Measurements from ENCODE around the gene KDM6A. TPM values are rescaled to one million over a fixed set of nuclear protein-coding genes. Genes with fewer than 3 reads are reported as not detected.

Gene KDM6A
- total and polyA plus RNA-seq, 2 donors (not counting 1 experiment from before 2014, with no cell fraction given), result 33.3 to 57.0 TPM

DNA sequence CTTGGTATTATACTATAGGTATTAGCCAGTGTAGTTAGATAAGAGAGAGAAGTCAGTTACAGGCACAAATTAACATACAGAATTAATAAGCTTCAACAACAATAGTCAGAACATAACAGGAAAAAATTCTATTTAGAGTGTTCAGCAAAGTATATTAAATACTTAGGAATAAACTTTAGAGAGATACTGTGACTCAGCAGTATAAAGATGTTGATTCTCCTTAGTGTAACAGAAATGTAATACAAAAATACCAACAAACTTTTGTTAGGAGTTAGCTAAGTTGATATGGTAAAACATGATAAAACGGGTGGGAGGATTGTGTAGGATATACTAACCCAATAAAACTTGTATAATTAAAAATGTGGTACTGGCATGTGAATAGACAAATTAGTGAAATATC, 173.4 kb downstream of the KDM6A start:
- intact Hi-C loops (cut with micrococcal nuclease), result no loop called here
- Mint-ChIP-seq H3K4me1 (no peaks in the 10 kb centered on the region), H3K27ac (no peak overlapping the region), H3K4me3 (no peak overlapping the region), H3K27me3 (no peaks in the 10 kb centered on the region), H3K9me3 (ENCODE audit: insufficient read depth) (no peaks in the 10 kb centered on the region)
- ATAC-seq (ENCODE audit: low read depth), result no peak
- H3K4me2 ChIP-seq (replicated peaks; ENCODE audit: low read depth, low read length, poor library complexity, severe bottlenecking), result no peak overlapping the region
- H3K9me3 ChIP-seq (ENCODE audit: control extremely low read depth in 1 of 3, control insufficient read depth in 2 of 3, insufficient read depth in 1 of 3, low read length in 2 of 3), result no peaks in the 10 kb centered on the region
- no peak overlapping the region for H3K4me3 ChIP-seq (ENCODE audit: control extremely low read depth in 1 of 5, extremely low read depth in 1 of 5, insufficient read depth in 1 of 5, low read depth in 2 of 5, low read length in 4 of 5)
- TF ChIP-seq EZH2 (IDR thresholded peaks at IDR 0.05; ENCODE audit: borderline replicate concordance, insufficient read depth, low read depth, low read length, poor library complexity, severe bottlenecking), result no peak
- TF ChIP-seq, protein P1, sequence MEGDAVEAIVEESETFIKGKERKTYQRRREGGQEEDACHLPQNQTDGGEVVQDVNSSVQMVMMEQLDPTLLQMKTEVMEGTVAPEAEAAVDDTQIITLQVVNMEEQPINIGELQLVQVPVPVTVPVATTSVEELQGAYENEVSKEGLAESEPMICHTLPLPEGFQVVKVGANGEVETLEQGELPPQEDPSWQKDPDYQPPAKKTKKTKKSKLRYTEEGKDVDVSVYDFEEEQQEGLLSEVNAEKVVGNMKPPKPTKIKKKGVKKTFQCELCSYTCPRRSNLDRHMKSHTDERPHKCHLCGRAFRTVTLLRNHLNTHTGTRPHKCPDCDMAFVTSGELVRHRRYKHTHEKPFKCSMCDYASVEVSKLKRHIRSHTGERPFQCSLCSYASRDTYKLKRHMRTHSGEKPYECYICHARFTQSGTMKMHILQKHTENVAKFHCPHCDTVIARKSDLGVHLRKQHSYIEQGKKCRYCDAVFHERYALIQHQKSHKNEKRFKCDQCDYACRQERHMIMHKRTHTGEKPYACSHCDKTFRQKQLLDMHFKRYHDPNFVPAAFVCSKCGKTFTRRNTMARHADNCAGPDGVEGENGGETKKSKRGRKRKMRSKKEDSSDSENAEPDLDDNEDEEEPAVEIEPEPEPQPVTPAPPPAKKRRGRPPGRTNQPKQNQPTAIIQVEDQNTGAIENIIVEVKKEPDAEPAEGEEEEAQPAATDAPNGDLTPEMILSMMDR (IDR thresholded peaks at IDR 0.05), result no peak
- ChIA-PET CTCF (interaction anchor here (0.7 kb wide), 1 partner anchor 462 kb away, joined by 4 read pairs; no protein-coding TSS in a partner anchor), POLR2A (no interaction called here)
- H3K27ac ChIP-seq (ENCODE audit: low read length in 2 of 2), result no peak overlapping the region
- no peak overlapping the region for H2AFZ ChIP-seq (ENCODE audit: insufficient read depth, low read depth, low read length, poor library complexity, severe bottlenecking)
- no peak for DNase-seq
- H3K36me3 ChIP-seq (replicated peaks in 1 of 2; ENCODE audit: control extremely low read depth in 1 of 2, control insufficient read depth in 1 of 2, extremely low read depth in 1 of 2, insufficient read depth in 2 of 2, low read length in 1 of 2), result no peaks in the 10 kb centered on the region
- WGBS (ENCODE audit: insufficient coverage), result no CpG with 5 or more reads among the region's 1 CpG
- no peaks in the 10 kb centered on the region for H3K27me3 ChIP-seq (replicated peaks in 1 of 4; ENCODE audit: control extremely low read depth in 1 of 4, control insufficient read depth in 3 of 4, insufficient read depth in 4 of 4, low read length in 3 of 4)
- no peaks in the 10 kb centered on the region for H3K4me1 ChIP-seq (ENCODE audit: control insufficient read depth in 2 of 2, insufficient read depth in 2 of 2, low read length in 2 of 2)
- no peaks in the 10 kb centered on the region for H4K20me1 ChIP-seq (ENCODE audit: control insufficient read depth, insufficient read depth, low read length, poor library complexity, severe bottlenecking)
- peaks cover 14% of the 10 kb centered on the region for H3K79me2 ChIP-seq (ENCODE audit: control insufficient read depth, insufficient read depth, low read length)
- H3K9ac ChIP-seq (ENCODE audit: low read length), result no peak overlapping the region

DNA sequence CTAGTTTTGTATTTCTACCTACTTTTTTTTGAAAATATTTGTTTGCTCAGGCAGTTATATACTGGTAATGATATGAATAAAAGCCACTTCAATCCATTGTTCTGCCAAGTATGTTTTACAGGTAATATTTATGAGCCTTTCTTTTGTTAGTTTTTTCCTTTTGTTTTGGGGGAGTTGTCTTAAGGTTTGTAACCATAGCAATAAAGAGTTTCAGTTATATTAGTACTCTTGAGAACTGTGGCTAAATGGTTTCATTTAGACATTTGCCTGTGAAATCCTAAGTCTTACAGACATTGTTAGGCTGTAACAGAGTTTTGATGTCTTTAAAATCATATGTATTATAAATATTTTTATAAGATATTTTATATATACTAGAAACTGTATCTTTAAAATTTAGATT, 177.6 kb downstream of the KDM6A start:
- H3K36me3 ChIP-seq (replicated peaks in 1 of 2; ENCODE audit: control extremely low read depth in 1 of 2, control insufficient read depth in 1 of 2, extremely low read depth in 1 of 2, insufficient read depth in 2 of 2, low read length in 1 of 2), result peaks cover 0 to 10% of the 10 kb centered on the region in 2 experiments
- intact Hi-C loops (cut with micrococcal nuclease), result no loop called here
- H3K4me3 ChIP-seq (ENCODE audit: control extremely low read depth in 1 of 5, extremely low read depth in 1 of 5, insufficient read depth in 1 of 5, low read depth in 2 of 5, low read length in 4 of 5), result no peak overlapping the region
- H3K27me3 ChIP-seq (replicated peaks in 1 of 4; ENCODE audit: control extremely low read depth in 1 of 4, control insufficient read depth in 3 of 4, insufficient read depth in 4 of 4, low read length in 3 of 4), result no peaks in the 10 kb centered on the region
- ChIA-PET CTCF (no interaction called here), POLR2A (no interaction called here)
- ATAC-seq (ENCODE audit: low read depth), result no peak
- TF ChIP-seq EZH2 (IDR thresholded peaks at IDR 0.05; ENCODE audit: borderline replicate concordance, insufficient read depth, low read depth, low read length, poor library complexity, severe bottlenecking), result no peak
- TF ChIP-seq, protein P1 (IDR thresholded peaks at IDR 0.05), result no peak
- no peak overlapping the region for H3K27ac ChIP-seq (ENCODE audit: low read length in 2 of 2)
- Mint-ChIP-seq H3K27me3 (no peaks in the 10 kb centered on the region), H3K27ac (no peak overlapping the region), H3K9me3 (ENCODE audit: insufficient read depth) (no peaks in the 10 kb centered on the region), H3K4me1 (no peaks in the 10 kb centered on the region), H3K4me3 (no peak overlapping the region)
- no peak overlapping the region for H3K4me2 ChIP-seq (replicated peaks; ENCODE audit: low read depth, low read length, poor library complexity, severe bottlenecking)
- H3K79me2 ChIP-seq (ENCODE audit: control insufficient read depth, insufficient read depth, low read length), result peaks cover 9% of the 10 kb centered on the region
- H3K9ac ChIP-seq (ENCODE audit: low read length), result no peak overlapping the region
- no peaks in the 10 kb centered on the region for H3K9me3 ChIP-seq (ENCODE audit: control extremely low read depth in 1 of 3, control insufficient read depth in 2 of 3, insufficient read depth in 1 of 3, low read length in 2 of 3)
- H2AFZ ChIP-seq (ENCODE audit: insufficient read depth, low read depth, low read length, poor library complexity, severe bottlenecking), result no peak overlapping the region
- no peaks in the 10 kb centered on the region for H3K4me1 ChIP-seq (ENCODE audit: control insufficient read depth in 2 of 2, insufficient read depth in 2 of 2, low read length in 2 of 2)
- no peaks in the 10 kb centered on the region for H4K20me1 ChIP-seq (ENCODE audit: control insufficient read depth, insufficient read depth, low read length, poor library complexity, severe bottlenecking)
- no peak for DNase-seq

Measured in B cell (primary cell).